HG03108 (cell line): ENCODE measurements around the gene FMN1.

ENCODE experiments used
- ATAC-seq: cut with Tn5 transposase; IDR thresholded peaks from one replicate; pipeline ENCODE4 v1.9.1; 2021; ENCODE audit warnings: moderate library complexity; ENCODE audit not compliant: unreplicated experiment

Gene FMN1

GRCh38 chr15:33125894-33126537 lies 68.5 kb downstream of the FMN1 start:
- no peak for ATAC-seq

GRCh38 chr15:33124811-33125210 lies 69.7 kb downstream of the FMN1 start:
- no peak for ATAC-seq

- ATAC-seq, result no peak
These were observed 70.2 kb downstream of the FMN1 start for GRCh38 chr15:33124279-33124678.

- no peak for ATAC-seq
These were observed 74.6 kb downstream of the FMN1 start for GRCh38 chr15:33119865-33120264.

GRCh38 chr15:33119273-33119672 lies 75.2 kb downstream of the FMN1 start:
- no peak for ATAC-seq

- ATAC-seq, result no peak
These were observed 78.3 kb downstream of the FMN1 start for GRCh38 chr15:33116198-33116597.

- no peak for ATAC-seq
These were observed 79.2 kb downstream of the FMN1 start for GRCh38 chr15:33115191-33115861.

- ATAC-seq, result no peak
These were observed 80.2 kb downstream of the FMN1 start for GRCh38 chr15:33114374-33114717.

- no peak for ATAC-seq
These were observed 80.7 kb downstream of the FMN1 start for GRCh38 chr15:33113666-33114373.

- ATAC-seq, result no peak
These were observed 81.9 kb downstream of the FMN1 start for GRCh38 chr15:33112541-33113105.

GRCh38 chr15:33111041-33111451 lies 83.5 kb downstream of the FMN1 start:
- no peak for ATAC-seq

- ATAC-seq, result no peak
These were observed 85.2 kb downstream of the FMN1 start for GRCh38 chr15:33109345-33109744.

GRCh38 chr15:33108518-33108917 lies 86.0 kb downstream of the FMN1 start:
- ATAC-seq, result no peak

GRCh38 chr15:33107950-33108349 lies 86.6 kb downstream of the FMN1 start:
- ATAC-seq, result no peak

- no peak for ATAC-seq
These were observed 90.3 kb downstream of the FMN1 start for GRCh38 chr15:33104212-33104611.

GRCh38 chr15:33101036-33101435 lies 93.5 kb downstream of the FMN1 start:
- no peak for ATAC-seq

- ATAC-seq, result no peak
These were observed 94.2 kb downstream of the FMN1 start for GRCh38 chr15:33100314-33100713.

- ATAC-seq, result no peak
These were observed 94.8 kb downstream of the FMN1 start for GRCh38 chr15:33099739-33100138.

GRCh38 chr15:33099213-33099612 lies 95.3 kb downstream of the FMN1 start:
- ATAC-seq, result no peak

- no peak for ATAC-seq
These were observed 96.1 kb downstream of the FMN1 start for GRCh38 chr15:33098094-33099058.

- no peak for ATAC-seq
These were observed 98.4 kb downstream of the FMN1 start for GRCh38 chr15:33096134-33096533.
